Colonic mucosa (tissue), 4 donors: Measurements from ENCODE around the gene FAU. TPM values are rescaled to one million over a fixed set of nuclear protein-coding genes. Genes with fewer than 3 reads are reported as not detected.

ENCODE experiments used
- DNase-seq: peaks from one replicate; pipeline ENCODE4 v3.0.0-alpha.2; 2020
- H3K27ac ChIP-seq: fragments of 200-600 bp; one replicate; pipeline ENCODE4 v1.8.0; 2021
- H3K27me3 ChIP-seq: fragments of 200-600 bp; one replicate; pipeline ENCODE4 v1.8.0; 2021
- H3K36me3 ChIP-seq: fragments of 200-600 bp; one replicate; pipeline ENCODE4 v1.8.0; 2021
- H3K4me1 ChIP-seq: fragments of 200-600 bp; one replicate; pipeline ENCODE4 v1.8.0; 2021; ENCODE audit warnings: mild to moderate bottlenecking
- H3K4me3 ChIP-seq: fragments of 200-600 bp; one replicate; pipeline ENCODE4 v1.8.0; 2021
- H3K9ac ChIP-seq, 2 donors: one replicate each; pipeline ENCODE4 v1.7.0; 2013; ENCODE audit warnings: control low read depth in 2 of 2, low read depth in 2 of 2, low read length in 2 of 2
- H3K9me3 ChIP-seq: fragments of 200-600 bp; one replicate; pipeline ENCODE4 v1.8.0; 2021
- intact Hi-C: fragments of 100-400 bp; cut with DNase I; formaldehyde crosslinking; loops from one replicate; pipeline ENCODE4 v1.14.1; 2022
- total RNA-seq, 2 donors: library from RNA; stranded (reverse); fragmentation: NEBNext Ultra II Directional in 1 of 2; extraction: Animal tissue kit (Norgen Biotek cat#: 25700) in 1 of 2; gene quantifications; one replicate each; pipeline ENCODE4 v1.2.1, GENCODE V29; 2021
- TF ChIP-seq, protein P1 (sequence below): fragments of 200-600 bp; IDR thresholded peaks from one replicate; pipeline ENCODE4 v1.8.0; 2022; ENCODE audit warnings: antibody characterized with exemption, mild to moderate bottlenecking
- donor health status: healthy.
- donor health status: DM: no; HTN: no; CAD: no.
- donor health status: DM: no; HTN: no; CAD: no.

The FAU gene
- total RNA-seq, 2 donors from 2014 or later, result 752 to 950 TPM

DNA sequence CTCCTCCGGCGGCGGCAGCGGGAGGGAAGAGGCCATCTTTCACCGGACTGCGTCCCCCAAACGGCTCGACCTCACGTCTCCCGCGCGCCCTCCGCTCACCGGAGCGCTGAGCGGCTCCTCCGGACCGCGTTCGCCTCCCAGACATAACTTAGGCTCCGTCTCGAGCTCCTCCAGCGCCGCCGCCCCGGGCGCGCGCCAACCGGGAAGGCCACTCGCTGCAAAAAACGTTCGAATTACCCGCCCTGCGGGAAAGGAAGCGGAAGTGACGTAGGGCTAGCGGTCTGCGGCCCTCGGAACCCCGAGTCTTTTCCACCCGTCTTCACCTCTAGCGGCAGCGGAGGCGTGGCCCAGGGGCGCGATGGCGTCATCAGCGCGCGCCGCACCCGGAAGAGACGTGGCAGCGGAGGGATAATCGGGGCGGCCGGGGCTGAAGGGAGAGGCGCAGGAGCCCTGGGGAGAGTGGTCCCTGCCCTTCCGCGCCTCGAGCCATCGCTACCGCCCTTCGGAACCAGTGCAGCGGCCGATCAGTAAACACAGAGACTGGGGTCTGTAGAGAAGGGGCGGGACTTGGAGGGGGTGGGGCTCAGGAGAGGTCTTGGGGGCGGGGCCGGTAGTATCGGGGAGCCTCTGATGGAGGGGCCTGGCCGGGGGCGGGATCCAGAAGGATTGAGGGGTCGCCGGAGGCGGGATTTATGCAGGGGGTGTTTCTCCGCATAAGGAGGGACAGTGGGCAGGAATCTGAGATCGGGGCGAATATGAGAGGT lies 37.9 kb downstream of the FAU start, which contains the start of the genes CDCA5 and ZFPL1:
TSS of gene CDCA5 (minus strand) at position 207 of the 764 bp plus-strand sequence. CDS start at position 145, 62 bp downstream.
TSS of gene ZFPL1 (plus strand) at position 389 of the 764 bp plus-strand sequence. CDS start 477 bp downstream, outside the sequence.
- Histone ChIP-seq H3K4me1 (peaks cover 13% of the 10 kb centered on the region), H3K9ac (peak within 1 kb of the TSS; percentile 78 to 90), H3K27me3 (no peaks in the 10 kb centered on the region), H3K4me3 (peak within 1 kb of the TSS; percentile 89), H3K27ac (peak within 1 kb of the TSS; percentile 77), H3K36me3 (no peaks in the 10 kb centered on the region), H3K9me3 (no peaks in the 10 kb centered on the region)
- intact Hi-C loops, result loop anchor here (10.0 kb wide), 1 partner anchor 239 kb away; the partner anchor contains the start of gene CDC42BPG
- DNase-seq, result peak; percentile 96
- TF ChIP-seq, protein P1, sequence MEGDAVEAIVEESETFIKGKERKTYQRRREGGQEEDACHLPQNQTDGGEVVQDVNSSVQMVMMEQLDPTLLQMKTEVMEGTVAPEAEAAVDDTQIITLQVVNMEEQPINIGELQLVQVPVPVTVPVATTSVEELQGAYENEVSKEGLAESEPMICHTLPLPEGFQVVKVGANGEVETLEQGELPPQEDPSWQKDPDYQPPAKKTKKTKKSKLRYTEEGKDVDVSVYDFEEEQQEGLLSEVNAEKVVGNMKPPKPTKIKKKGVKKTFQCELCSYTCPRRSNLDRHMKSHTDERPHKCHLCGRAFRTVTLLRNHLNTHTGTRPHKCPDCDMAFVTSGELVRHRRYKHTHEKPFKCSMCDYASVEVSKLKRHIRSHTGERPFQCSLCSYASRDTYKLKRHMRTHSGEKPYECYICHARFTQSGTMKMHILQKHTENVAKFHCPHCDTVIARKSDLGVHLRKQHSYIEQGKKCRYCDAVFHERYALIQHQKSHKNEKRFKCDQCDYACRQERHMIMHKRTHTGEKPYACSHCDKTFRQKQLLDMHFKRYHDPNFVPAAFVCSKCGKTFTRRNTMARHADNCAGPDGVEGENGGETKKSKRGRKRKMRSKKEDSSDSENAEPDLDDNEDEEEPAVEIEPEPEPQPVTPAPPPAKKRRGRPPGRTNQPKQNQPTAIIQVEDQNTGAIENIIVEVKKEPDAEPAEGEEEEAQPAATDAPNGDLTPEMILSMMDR, result no peak

DNA sequence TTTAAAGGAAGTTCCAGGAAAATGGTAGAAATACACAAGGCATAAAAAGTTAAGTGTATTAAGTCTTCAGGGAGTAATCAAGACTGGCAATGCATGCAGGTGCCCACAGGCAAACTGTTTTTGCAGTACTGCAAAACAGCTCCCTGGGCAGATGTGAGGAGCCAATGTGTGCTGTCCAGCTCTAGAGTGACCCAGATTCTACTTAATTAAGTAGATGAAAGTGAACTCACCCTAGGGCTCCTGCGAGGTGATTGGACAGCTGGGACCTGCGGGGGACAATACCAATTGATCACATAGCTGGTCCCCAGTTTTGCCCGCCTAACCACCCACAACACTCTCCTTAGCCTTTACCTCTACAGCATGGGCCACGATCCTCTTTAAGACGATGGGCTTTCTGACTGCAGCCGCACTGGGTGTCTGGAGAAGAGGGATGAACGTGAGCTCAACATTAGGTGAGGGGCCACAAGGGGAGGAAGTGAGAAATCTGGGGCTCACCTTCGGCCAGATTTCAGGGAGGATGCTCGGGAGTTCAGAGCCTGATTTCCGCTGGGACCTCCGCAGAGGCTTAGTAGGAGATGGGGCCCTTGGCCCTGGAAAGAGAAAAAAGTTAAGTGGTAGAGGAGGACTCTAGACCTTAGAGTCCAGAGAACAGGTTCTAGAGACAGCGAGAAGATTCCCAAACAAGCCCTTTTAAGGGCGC lies 38.6 kb downstream of the FAU start:
- Histone ChIP-seq H3K36me3 (no peaks in the 10 kb centered on the region), H3K27me3 (no peaks in the 10 kb centered on the region), H3K4me3 (peak overlapping the region; percentile 89), H3K9ac (peak overlapping the region; percentile 57 to 90), H3K4me1 (peaks cover 13% of the 10 kb centered on the region), H3K9me3 (no peaks in the 10 kb centered on the region), H3K27ac (peak overlapping the region; percentile 77)
- TF ChIP-seq, protein P1, result no peak
- intact Hi-C loops, result loop anchor here (10.0 kb wide), 1 partner anchor 238 kb away; the partner anchor contains the start of gene CDC42BPG
- no peak for DNase-seq

DNA sequence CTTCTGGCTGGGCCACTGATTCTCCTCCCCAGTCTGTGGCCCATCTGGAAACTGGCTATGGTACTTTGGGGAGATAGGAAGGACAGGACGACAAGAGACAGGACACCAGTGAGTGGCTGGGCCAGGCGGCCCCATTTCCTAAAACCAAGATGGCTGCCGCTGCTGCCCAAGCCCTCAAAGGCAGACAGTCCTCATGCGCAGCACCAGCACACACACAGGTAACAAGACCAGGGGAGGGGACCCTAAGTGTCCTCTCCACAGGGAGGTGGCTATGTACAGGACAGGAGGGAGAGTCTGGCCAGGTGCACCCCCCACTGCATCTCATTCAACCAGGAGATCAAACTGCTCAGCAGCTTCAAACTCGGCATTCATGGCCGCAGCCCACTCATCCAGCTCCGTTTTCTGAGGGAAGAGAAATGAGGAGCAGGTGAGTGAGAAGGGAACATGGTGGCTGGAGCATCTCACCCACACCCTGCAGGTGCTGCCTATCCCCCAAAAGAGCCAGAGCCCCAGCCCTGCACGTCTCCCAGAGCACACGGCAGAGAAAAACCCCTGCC lies 43.1 kb downstream of the FAU start:
- H3K36me3 ChIP-seq, result no peaks in the 10 kb centered on the region
- TF ChIP-seq, protein P1, result no peak
- intact Hi-C loops, result no loop called here
- H3K4me3 ChIP-seq, result no peak overlapping the region
- no peak overlapping the region for H3K27ac ChIP-seq
- no peaks in the 10 kb centered on the region for H3K27me3 ChIP-seq
- no peak overlapping the region for H3K9ac ChIP-seq
- H3K9me3 ChIP-seq, result no peaks in the 10 kb centered on the region
- peaks cover 7% of the 10 kb centered on the region for H3K4me1 ChIP-seq
- DNase-seq, result no peak

DNA sequence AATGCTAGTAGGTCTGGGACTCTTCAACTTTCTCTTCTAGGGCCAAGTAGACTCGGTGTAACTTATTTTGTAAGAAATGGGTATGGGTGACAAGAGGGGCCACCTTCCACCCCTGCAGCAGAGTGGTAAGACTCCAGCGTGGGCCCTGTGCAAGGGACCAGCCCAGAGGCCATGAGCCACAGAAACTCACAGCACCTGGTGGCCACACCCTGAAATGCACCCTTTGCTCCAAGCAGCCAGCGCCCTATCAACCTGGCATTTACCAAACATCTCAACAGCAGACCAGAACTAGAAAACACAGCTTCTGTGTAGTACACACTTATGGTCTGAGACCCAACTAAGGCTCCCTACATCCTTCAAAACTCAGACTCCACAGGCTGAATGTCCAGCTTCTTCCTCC lies 43.8 kb downstream of the FAU start:
- peak overlapping the region in 1 of 2 donors; percentile 22 for H3K9ac ChIP-seq
- no peak overlapping the region for H3K27ac ChIP-seq

DNA sequence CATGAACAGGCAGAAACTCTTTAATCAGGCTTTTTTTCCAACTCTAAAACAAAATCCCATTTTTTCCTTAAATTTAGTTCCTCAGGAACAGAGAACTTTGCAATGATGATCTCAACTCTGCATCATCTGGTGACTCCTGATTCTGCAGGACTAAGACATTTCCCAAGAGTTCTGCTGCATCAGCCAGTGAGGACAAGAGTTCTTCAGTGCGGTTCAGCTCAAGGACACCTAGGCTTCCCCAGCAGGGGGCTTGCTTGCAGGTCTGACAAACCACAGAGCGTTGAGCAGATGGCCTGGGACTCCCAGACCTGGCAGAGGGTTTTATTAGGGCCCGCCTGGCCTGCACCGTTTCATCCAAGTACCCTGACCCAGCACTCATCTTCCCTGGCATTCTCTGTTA lies 44.5 kb downstream of the FAU start:
- Histone ChIP-seq H3K27me3 (no peaks in the 10 kb centered on the region), H3K9ac (no peak overlapping the region), H3K27ac (no peak overlapping the region), H3K4me3 (no peak overlapping the region), H3K9me3 (no peaks in the 10 kb centered on the region), H3K36me3 (no peaks in the 10 kb centered on the region), H3K4me1 (no peaks in the 10 kb centered on the region)
- intact Hi-C loops, result no loop called here
- DNase-seq, result no peak
- TF ChIP-seq, protein P1, result no peak

More for the DNA sequence above, 43.8 kb downstream of the FAU start:
- Histone ChIP-seq H3K4me3 (no peak overlapping the region), H3K27me3 (no peaks in the 10 kb centered on the region), H3K9me3 (no peaks in the 10 kb centered on the region), H3K4me1 (peaks cover 3% of the 10 kb centered on the region), H3K36me3 (no peaks in the 10 kb centered on the region)
- peak; percentile 75 for DNase-seq
- TF ChIP-seq, protein P1, result peak; percentile 68
- intact Hi-C loops, result no loop called here
